SK-N-MC (cell line): Measurements from ENCODE around the gene YEATS4.

Source experiments
- DNase-seq: peaks from one replicate; pipeline ENCODE4 v3.0.0-alpha.2; 2011; ENCODE audit warnings: low read depth, low spot score
- H3K27ac ChIP-seq: fragments of 200-600 bp; sonication (generic); 2 replicates; pipeline ENCODE4 v1.5.1; 2016; ENCODE audit warnings: mixed run types
- H3K36me3 ChIP-seq: fragments of 200-600 bp; sonication (generic); 2 replicates; pipeline ENCODE4 v1.6.1; 2017; ENCODE audit warnings: antibody characterized with exemption, low read length, mixed read lengths; ENCODE audit not compliant: insufficient read depth
- H3K4me3 ChIP-seq: fragments of 200-600 bp; sonication (generic); 2 replicates; pipeline ENCODE4 v1.5.1; 2016
- H3K9ac ChIP-seq: fragments of 200-600 bp; sonication (generic); 2 replicates; pipeline ENCODE4 v1.8.0; 2017; ENCODE audit warnings: mixed run types, mixed read lengths; ENCODE audit not compliant: insufficient read length
- H3K9me3 ChIP-seq: fragments of 200-600 bp; sonication (generic); 2 replicates; pipeline ENCODE4 v1.6.1; 2017; ENCODE audit warnings: low read depth, mild to moderate bottlenecking, antibody characterized with exemption, low read length, moderate library complexity, mixed read lengths
- EZH2 ChIP-seq: fragments of 200-600 bp; sonication (generic); IDR thresholded peaks from one replicate; pipeline ENCODE4 v1.6.1; 2017; ENCODE audit warnings: antibody characterized with exemption
- FOXP2 ChIP-seq: optimal IDR thresholded peaks from 2 replicates; pipeline ENCODE3; 2011; ENCODE audit warnings: mild to moderate bottlenecking, moderate library complexity; ENCODE audit not compliant: insufficient read depth; ENCODE audit errors: extremely low read length, control extremely low read depth
- POLR2AphosphoS5 ChIP-seq: IDR thresholded peaks from 2 replicates; pipeline ENCODE4 v1.6.1; 2012; ENCODE audit warnings: mild to moderate bottlenecking, low read depth, low read length, borderline replicate concordance

Gene YEATS4

GRCh38 chr12:69338120-69338859 lies 21.3 kb upstream of the YEATS4 start:
- no peak overlapping the region for H3K27ac ChIP-seq
- no peaks in the 10 kb centered on the region for H3K9me3 ChIP-seq
- H3K4me3 ChIP-seq: no peak overlapping the region
- DNase-seq: no peak
- TF ChIP-seq FOXP2: no peak
- TF ChIP-seq EZH2: no peak
- H3K9ac ChIP-seq: no peak overlapping the region
- no peaks in the 10 kb centered on the region for H3K36me3 ChIP-seq

- DNase-seq: no peak
- no peaks in the 10 kb centered on the region for H3K9me3 ChIP-seq
- no peaks in the 10 kb centered on the region for H3K36me3 ChIP-seq
- TF ChIP-seq POLR2AphosphoS5 (no peak), EZH2 (no peak), FOXP2 (no peak)
- no peak overlapping the region for H3K4me3 ChIP-seq
- no peak overlapping the region for H3K27ac ChIP-seq
- H3K9ac ChIP-seq: no peak overlapping the region
Measured at GRCh38 chr12:69338936-69339335, 20.6 kb upstream of the YEATS4 start.

- H3K9ac ChIP-seq: no peak overlapping the region
- no peak for TF ChIP-seq EZH2
- no peak for TF ChIP-seq POLR2AphosphoS5
- no peak for TF ChIP-seq FOXP2
Measured at GRCh38 chr12:69339999-69340398, 19.5 kb upstream of the YEATS4 start.

GRCh38 chr12:69341328-69341727 lies 18.2 kb upstream of the YEATS4 start:
- Histone ChIP-seq H3K9me3 (no peaks in the 10 kb centered on the region), H3K27ac (no peak overlapping the region), H3K9ac (no peak overlapping the region), H3K36me3 (no peaks in the 10 kb centered on the region), H3K4me3 (no peak overlapping the region)
- TF ChIP-seq FOXP2 (no peak), POLR2AphosphoS5 (no peak), EZH2 (no peak)
- DNase-seq: no peak

More at GRCh38 chr12:69339999-69340398, 19.5 kb upstream of the YEATS4 start:
- no peak for DNase-seq
- Histone ChIP-seq H3K36me3 (no peaks in the 10 kb centered on the region), H3K27ac (no peak overlapping the region), H3K4me3 (no peak overlapping the region), H3K9me3 (no peaks in the 10 kb centered on the region)

- DNase-seq: no peak
- TF ChIP-seq FOXP2 (no peak), POLR2AphosphoS5 (no peak), EZH2 (no peak)
- no peak overlapping the region for H3K9ac ChIP-seq
- no peaks in the 10 kb centered on the region for H3K9me3 ChIP-seq
- no peak overlapping the region for H3K27ac ChIP-seq
- no peak overlapping the region for H3K4me3 ChIP-seq
- no peaks in the 10 kb centered on the region for H3K36me3 ChIP-seq
Measured at GRCh38 chr12:69342421-69342820, 17.1 kb upstream of the YEATS4 start.

GRCh38 chr12:69343357-69343756 lies 16.2 kb upstream of the YEATS4 start:
- no peak overlapping the region for H3K27ac ChIP-seq
- H3K9ac ChIP-seq: no peak overlapping the region
- H3K36me3 ChIP-seq: no peaks in the 10 kb centered on the region
- DNase-seq: no peak
- H3K4me3 ChIP-seq: no peak overlapping the region
- no peaks in the 10 kb centered on the region for H3K9me3 ChIP-seq
- no peak for TF ChIP-seq EZH2
- no peak for TF ChIP-seq POLR2AphosphoS5
- TF ChIP-seq FOXP2: no peak

- no peak for DNase-seq
- Histone ChIP-seq H3K9me3 (no peaks in the 10 kb centered on the region), H3K9ac (no peak overlapping the region), H3K27ac (no peak overlapping the region), H3K36me3 (no peaks in the 10 kb centered on the region), H3K4me3 (no peak overlapping the region)
- TF ChIP-seq FOXP2 (no peak), POLR2AphosphoS5 (no peak), EZH2 (no peak)
Measured at GRCh38 chr12:69343885-69344612, 15.5 kb upstream of the YEATS4 start.

- no peaks in the 10 kb centered on the region for H3K9me3 ChIP-seq
- no peaks in the 10 kb centered on the region for H3K36me3 ChIP-seq
- no peak for DNase-seq
- H3K9ac ChIP-seq: no peak overlapping the region
- no peak for TF ChIP-seq FOXP2
- no peak for TF ChIP-seq POLR2AphosphoS5
- TF ChIP-seq EZH2: no peak
- no peak overlapping the region for H3K27ac ChIP-seq
- H3K4me3 ChIP-seq: no peak overlapping the region
Measured at GRCh38 chr12:69345077-69345476, 14.5 kb upstream of the YEATS4 start.
